Neural cell (in vitro differentiated cells): ENCODE results near the gene SPON1. TPM values are rescaled to one million over a fixed set of nuclear protein-coding genes. Genes with fewer than 3 reads are reported as not detected.

Experiments
- H2AFZ ChIP-seq: fragments of 200-600, 300-800 bp; sonication (generic), shearing (Covaris generic); 2 replicates; pipeline ENCODE4 v1.6.0; 2014; ENCODE audit warnings: low read depth, mild to moderate bottlenecking, antibody characterized with exemption, low read length, moderate library complexity
- H3F3A ChIP-seq: fragments of 200-600 bp; shearing (Covaris generic); 2 replicates; pipeline ENCODE4 v1.6.1; 2016; ENCODE audit warnings: mild to moderate bottlenecking, moderate library complexity, mixed read lengths, antibody characterized with exemption, low read length; ENCODE audit not compliant: insufficient read depth, poor library complexity, severe bottlenecking
- H3K27ac ChIP-seq: fragments of 200-600, 300-800 bp; sonication (generic), shearing (Covaris generic); 2 replicates; pipeline ENCODE4 v1.5.1; 2014; ENCODE audit warnings: mild to moderate bottlenecking, low read length, moderate library complexity
- H3K27me3 ChIP-seq: fragments of 300-800, 200-600 bp; sonication (generic), shearing (Covaris generic); 2 replicates; pipeline ENCODE4 v1.6.0; 2014; ENCODE audit warnings: mild to moderate bottlenecking, low read depth, low read length, moderate library complexity; ENCODE audit not compliant: insufficient read depth
- H3K36me3 ChIP-seq: fragments of 300-800, 200-600 bp; sonication (generic), shearing (Covaris generic); 2 replicates; pipeline ENCODE4 v1.5.1; 2014; ENCODE audit warnings: mild to moderate bottlenecking, antibody characterized with exemption, low read length, moderate library complexity; ENCODE audit not compliant: insufficient read depth
- H3K4me2 ChIP-seq: fragments of 300-800, 200-600 bp; sonication (generic), shearing (Covaris generic); 2 replicates; pipeline ENCODE4 v1.6.0; 2014; ENCODE audit warnings: mild to moderate bottlenecking, low read length
- H3K4me3 ChIP-seq: fragments of 300-800, 200-600 bp; sonication (generic), shearing (Covaris generic); 2 replicates; pipeline ENCODE4 v1.5.1; 2014; ENCODE audit warnings: mild to moderate bottlenecking, low read length, moderate library complexity
- H3K79me2 ChIP-seq: fragments of 200-600 bp; shearing (Covaris generic); replicated peaks from 2 replicates; pipeline ENCODE4 v1.6.0; 2014; ENCODE audit warnings: mild to moderate bottlenecking, low read length, moderate library complexity; ENCODE audit not compliant: insufficient read depth
- H3K9ac ChIP-seq: fragments of 300-800, 200-600 bp; sonication (generic), shearing (Covaris generic); 2 replicates; pipeline ENCODE4 v1.6.1; 2016; ENCODE audit warnings: mild to moderate bottlenecking, low read length, mixed read lengths
- H3K9me2 ChIP-seq: fragments of 200-600 bp; shearing (Covaris generic); 2 replicates; pipeline ENCODE4 v1.6.1; 2016; ENCODE audit warnings: mild to moderate bottlenecking, low read length, mixed read lengths; ENCODE audit not compliant: insufficient read depth
- H3K9me3 ChIP-seq: fragments of 200-600, 300-800 bp; sonication (generic), shearing (Covaris generic); 2 replicates; pipeline ENCODE4 v1.6.1; 2016; ENCODE audit warnings: mild to moderate bottlenecking, mixed run types, low read length, moderate library complexity, mixed read lengths
- H4K20me1 ChIP-seq: fragments of 200-600 bp; shearing (Covaris generic); 2 replicates; pipeline ENCODE4 v1.6.1; 2016; ENCODE audit warnings: mild to moderate bottlenecking, mixed run types; ENCODE audit not compliant: insufficient read depth
- CTCF ChIP-seq: fragments of 450-650 bp; IDR thresholded peaks from 2 replicates; pipeline ENCODE4 v1.5.1; 2014; ENCODE audit warnings: antibody characterized with exemption, mild to moderate bottlenecking, moderate library complexity; ENCODE audit not compliant: poor library complexity, severe bottlenecking
- EP300 ChIP-seq: fragments of 450-650 bp; conservative IDR thresholded peaks from 2 replicates; pipeline ENCODE4 v1.6.1; 2014; ENCODE audit warnings: antibody characterized with exemption, mild to moderate bottlenecking, moderate library complexity; ENCODE audit not compliant: poor library complexity, severe bottlenecking
- EZH2 ChIP-seq: fragments of 200-600, 300-800 bp; shearing (Covaris generic), sonication (generic); IDR thresholded peaks from 2 replicates; pipeline ENCODE4 v1.6.1; 2014; ENCODE audit warnings: antibody characterized with exemption, low read length, borderline replicate concordance, mild to moderate bottlenecking; ENCODE audit not compliant: insufficient read depth, poor library complexity, severe bottlenecking
- MXI1 ChIP-seq: fragments of 450-650 bp; conservative IDR thresholded peaks from 2 replicates; pipeline ENCODE4 v1.6.1; 2014; ENCODE audit warnings: antibody characterized with exemption, mild to moderate bottlenecking; ENCODE audit not compliant: poor library complexity, severe bottlenecking
- POLR2AphosphoS5 ChIP-seq: IDR thresholded peaks from 2 replicates; pipeline ENCODE4 v1.6.1; 2012
- RAD21 ChIP-seq: fragments of 450-650 bp; conservative IDR thresholded peaks from 2 replicates; pipeline ENCODE4 v1.6.1; 2014; ENCODE audit warnings: antibody characterized with exemption, mild to moderate bottlenecking, moderate library complexity
- REST ChIP-seq: IDR thresholded peaks from 2 replicates; pipeline ENCODE4 v1.6.1; 2012; ENCODE audit warnings: borderline replicate concordance
- SMC3 ChIP-seq: fragments of 450-650 bp; conservative IDR thresholded peaks from 2 replicates; pipeline ENCODE4 v1.6.1; 2014; ENCODE audit warnings: antibody characterized with exemption, mild to moderate bottlenecking, moderate library complexity; ENCODE audit not compliant: poor library complexity
- TAF1 ChIP-seq: IDR thresholded peaks from 2 replicates; pipeline ENCODE4 v1.6.1; 2012; ENCODE audit warnings: low read depth
- polyA plus RNA-seq: library from polyadenylated mRNA; depleted of rRNA; stranded (reverse); fragments of >200 nt; gene quantifications from 2 replicates; pipeline ENCODE4 v1.2.3, GENCODE V29; 2014

The SPON1 gene
- polyA plus RNA-seq, 1 donor from 2014 or later, result 0.66 TPM

DNA sequence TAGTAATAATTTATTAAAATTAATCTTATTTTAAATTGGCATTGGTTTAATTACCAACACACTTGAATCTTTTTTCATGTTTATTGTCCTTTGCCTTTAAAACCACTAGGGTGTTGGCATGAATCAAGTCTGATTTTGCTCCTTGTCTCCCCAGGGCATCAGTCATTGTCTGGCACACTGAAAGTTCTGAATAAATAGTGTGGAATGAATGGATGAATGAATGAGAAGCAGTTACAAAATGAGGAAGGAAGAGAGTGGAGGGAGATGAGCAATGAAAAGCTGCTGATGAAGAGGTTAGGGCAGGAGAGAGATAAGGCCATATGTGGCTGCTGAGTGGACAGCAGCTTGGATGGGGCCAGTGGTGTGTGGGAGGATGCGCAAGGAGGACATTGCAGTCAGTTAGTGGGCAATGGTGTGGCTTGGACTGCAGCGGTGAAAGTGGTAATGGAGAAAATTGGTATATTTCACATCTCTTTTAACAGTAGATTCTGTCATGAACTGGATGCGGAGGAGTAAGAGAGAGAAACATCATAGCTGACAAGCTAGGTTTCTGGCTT, 132.0 kb downstream of the SPON1 start:
- H4K20me1 ChIP-seq, result no peaks in the 10 kb centered on the region
- no peaks in the 10 kb centered on the region for H3K9me3 ChIP-seq
- no peaks in the 10 kb centered on the region for H3K36me3 ChIP-seq
- H3K9ac ChIP-seq, result no peak overlapping the region
- H3K4me3 ChIP-seq, result no peak overlapping the region
- no peaks in the 10 kb centered on the region for H3K79me2 ChIP-seq
- H3K9me2 ChIP-seq, result no peaks in the 10 kb centered on the region
- H3K27me3 ChIP-seq, result no peaks in the 10 kb centered on the region
- H3K4me2 ChIP-seq, result no peak overlapping the region
- peak; percentile 20 for TF ChIP-seq EP300
- TF ChIP-seq MXI1, result no peak
- H3F3A ChIP-seq, result no peaks in the 10 kb centered on the region
- H2AFZ ChIP-seq, result no peak overlapping the region
- H3K27ac ChIP-seq, result peak overlapping the region; percentile 48

GRCh38 chr11:14095882-14096281, 133.4 kb downstream of the SPON1 start:
- H3K36me3 ChIP-seq, result no peaks in the 10 kb centered on the region
- no peaks in the 10 kb centered on the region for H3K27me3 ChIP-seq
- H3K4me2 ChIP-seq, result no peak overlapping the region
- no peaks in the 10 kb centered on the region for H3K9me2 ChIP-seq
- H3K27ac ChIP-seq, result no peak overlapping the region
- no peak overlapping the region for H3K9ac ChIP-seq
- H2AFZ ChIP-seq, result no peak overlapping the region
- TF ChIP-seq TAF1 (no peak), RAD21 (no peak), REST (no peak), CTCF (no peak), EZH2 (no peak), EP300 (no peak), SMC3 (no peak), MXI1 (no peak), POLR2AphosphoS5 (no peak)
- H3K9me3 ChIP-seq, result no peaks in the 10 kb centered on the region
- no peaks in the 10 kb centered on the region for H4K20me1 ChIP-seq
- H3K4me3 ChIP-seq, result no peak overlapping the region
- H3F3A ChIP-seq, result no peaks in the 10 kb centered on the region
- H3K79me2 ChIP-seq, result no peaks in the 10 kb centered on the region
